ENCODE data around the gene SUPT6H.
A peak's percentile ranks its signal among the peaks of the same experiment; 100 is the strongest.

GRCh38 chr17:28675980-28676379 is 14.0 kb downstream of the SUPT6H start:
- peak; percentile 60 for TF ChIP-seq CTCF (IDR thresholded peaks at IDR 0.05; ENCODE audit: low read length)
- TF ChIP-seq EZH2 (IDR thresholded peaks at IDR 0.05; ENCODE audit: borderline replicate concordance, low read length) = no peak

Data from OCI-LY1 (cell line).